ENCODE measurements around the gene UBASH3A. TPM values are rescaled to one million over a fixed set of nuclear protein-coding genes. Genes with fewer than 3 reads are reported as not detected.

UBASH3A gene
- total and polyA plus RNA-seq, 12 donors: 0.09 to 1.2 (median 0.44) TPM; not detected in 2

- Histone ChIP-seq H3K4me3 (no peak overlapping the region), H3K27ac (no peak overlapping the region), H3K27me3 (no peaks in the 10 kb centered on the region), H3K36me3 (replicated peaks in 1 of 2) (no peaks in the 10 kb centered on the region), H3K4me1 (replicated peaks in 1 of 2) (no peaks in the 10 kb centered on the region), H3K9me3 (replicated peaks in 1 of 3) (no peaks in the 10 kb centered on the region)
- no peak for DNase-seq
- TF ChIP-seq CTCF (IDR thresholded peaks at IDR 0.05) (no peak), POLR2A (IDR thresholded peaks at IDR 0.05) (no peak)
- 74 to 84% (median 82%) methylated on average over 5 of the region's 5 CpGs for WGBS, 4 donors
- intact Hi-C loops (cut with DNase I): no loop called here
Measured at GRCh38 chr21:42412636-42412933, 8.9 kb downstream of the UBASH3A start.

- Histone ChIP-seq H3K36me3 (replicated peaks in 1 of 2) (no peaks in the 10 kb centered on the region), H3K9me3 (replicated peaks in 1 of 3) (no peaks in the 10 kb centered on the region), H3K27me3 (no peaks in the 10 kb centered on the region), H3K4me3 (no peak overlapping the region), H3K4me1 (replicated peaks in 1 of 2) (no peaks in the 10 kb centered on the region), H3K27ac (no peak overlapping the region)
- 73 to 82% (median 75%) methylated on average over 11 to 14 of the region's 14 CpGs for WGBS, 4 donors
- intact Hi-C loops (cut with DNase I): no loop called here
- TF ChIP-seq POLR2A (IDR thresholded peaks at IDR 0.05): no peak
- TF ChIP-seq CTCF (IDR thresholded peaks at IDR 0.05): no peak
- no peak for DNase-seq
Measured at GRCh38 chr21:42413093-42413492, 9.4 kb downstream of the UBASH3A start.

- H3K27ac ChIP-seq: no peak overlapping the region
- intact Hi-C loops (cut with DNase I): no loop called here
- WGBS, 4 donors: 87 to 94% (median 90%) methylated on average over 4 of the region's 4 CpGs
- H3K27me3 ChIP-seq: no peaks in the 10 kb centered on the region
- no peak overlapping the region for H3K4me3 ChIP-seq
- H3K36me3 ChIP-seq (replicated peaks in 1 of 2): no peaks in the 10 kb centered on the region
- DNase-seq: no peak
- TF ChIP-seq CTCF (IDR thresholded peaks at IDR 0.05) (no peak), POLR2A (IDR thresholded peaks at IDR 0.05) (no peak)
- H3K9me3 ChIP-seq (replicated peaks in 1 of 3): no peaks in the 10 kb centered on the region
- H3K4me1 ChIP-seq (replicated peaks in 1 of 2): no peaks in the 10 kb centered on the region
Measured at GRCh38 chr21:42413500-42413899, 9.8 kb downstream of the UBASH3A start.

- TF ChIP-seq POLR2A (IDR thresholded peaks at IDR 0.05): no peak
- TF ChIP-seq CTCF (IDR thresholded peaks at IDR 0.05): no peak
- Histone ChIP-seq H3K27ac (no peak overlapping the region), H3K4me1 (replicated peaks in 1 of 2) (no peaks in the 10 kb centered on the region), H3K9me3 (replicated peaks in 1 of 3) (no peaks in the 10 kb centered on the region), H3K36me3 (replicated peaks in 1 of 2) (no peaks in the 10 kb centered on the region), H3K27me3 (no peaks in the 10 kb centered on the region), H3K4me3 (no peak overlapping the region)
- intact Hi-C loops (cut with DNase I): no loop called here
- DNase-seq: no peak
- WGBS, 4 donors: 86 to 96% (median 94%) methylated on average over 8 of the region's 8 CpGs
Measured at GRCh38 chr21:42414066-42414465, 10.4 kb downstream of the UBASH3A start.
